DND-41 (cell line): ENCODE results near the gene FOXP1.

ENCODE experiments used
- EZH2 ChIP-seq: IDR thresholded peaks from 3 replicates; pipeline ENCODE4 v1.6.1; 2012; ENCODE audit warnings: borderline replicate concordance, low read depth, mild to moderate bottlenecking, moderate library complexity, low read length, inconsistent platforms; ENCODE audit not compliant: severe bottlenecking
- TF ChIP-seq, protein P1 (sequence below): IDR thresholded peaks from 2 replicates; pipeline ENCODE4 v1.5.1; 2012; ENCODE audit warnings: borderline replicate concordance, low read length, moderate library complexity, mild to moderate bottlenecking; ENCODE audit not compliant: poor library complexity, severe bottlenecking; ENCODE audit errors: extremely low read depth

DNA sequence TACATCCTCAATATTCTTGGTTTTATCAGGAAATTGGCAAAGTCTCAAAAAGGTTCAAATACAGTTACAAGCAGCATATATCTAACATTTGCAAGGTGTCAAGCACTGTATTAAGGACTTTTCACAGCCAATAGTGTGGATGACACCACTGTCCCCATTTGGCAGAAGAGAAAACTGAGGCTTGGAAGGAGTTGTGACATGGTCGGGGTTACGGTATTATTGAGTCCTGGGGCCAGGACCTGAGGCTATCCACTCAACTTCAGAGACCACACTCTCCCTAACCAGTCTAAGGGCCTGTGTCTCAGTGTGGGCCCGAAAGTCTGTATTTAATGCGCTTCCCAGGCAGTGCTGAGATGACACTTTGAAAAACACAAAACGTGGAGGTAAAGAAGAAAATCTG, 99.1 kb downstream of the FOXP1 start:
- TF ChIP-seq, protein P1, sequence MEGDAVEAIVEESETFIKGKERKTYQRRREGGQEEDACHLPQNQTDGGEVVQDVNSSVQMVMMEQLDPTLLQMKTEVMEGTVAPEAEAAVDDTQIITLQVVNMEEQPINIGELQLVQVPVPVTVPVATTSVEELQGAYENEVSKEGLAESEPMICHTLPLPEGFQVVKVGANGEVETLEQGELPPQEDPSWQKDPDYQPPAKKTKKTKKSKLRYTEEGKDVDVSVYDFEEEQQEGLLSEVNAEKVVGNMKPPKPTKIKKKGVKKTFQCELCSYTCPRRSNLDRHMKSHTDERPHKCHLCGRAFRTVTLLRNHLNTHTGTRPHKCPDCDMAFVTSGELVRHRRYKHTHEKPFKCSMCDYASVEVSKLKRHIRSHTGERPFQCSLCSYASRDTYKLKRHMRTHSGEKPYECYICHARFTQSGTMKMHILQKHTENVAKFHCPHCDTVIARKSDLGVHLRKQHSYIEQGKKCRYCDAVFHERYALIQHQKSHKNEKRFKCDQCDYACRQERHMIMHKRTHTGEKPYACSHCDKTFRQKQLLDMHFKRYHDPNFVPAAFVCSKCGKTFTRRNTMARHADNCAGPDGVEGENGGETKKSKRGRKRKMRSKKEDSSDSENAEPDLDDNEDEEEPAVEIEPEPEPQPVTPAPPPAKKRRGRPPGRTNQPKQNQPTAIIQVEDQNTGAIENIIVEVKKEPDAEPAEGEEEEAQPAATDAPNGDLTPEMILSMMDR: no peak
- TF ChIP-seq EZH2: no peak
